Transverse colon (tissue), 4 donors: ENCODE measurements around the gene OTOF. TPM values are rescaled to one million over a fixed set of nuclear protein-coding genes. Genes with fewer than 3 reads are reported as not detected.

Experiments used
- DNase-seq: peaks from one replicate; pipeline ENCODE4 v3.0.0-alpha.2; 2019
- H3K27ac ChIP-seq, 4 donors: fragments of 200-600 bp; sonication (generic); 2 replicates each; pipeline ENCODE4 v1.5.1; 2016 to 2018; ENCODE audit warnings: inconsistent platforms in 4 of 4
- H3K27me3 ChIP-seq: fragments of 200-600 bp; sonication (generic); 2 replicates; pipeline ENCODE4 v1.5.1; 2017; ENCODE audit warnings: inconsistent platforms
- H3K36me3 ChIP-seq, 4 donors: fragments of 200-600 bp; sonication (generic); 2 replicates each; pipeline ENCODE4 v1.5.1; 2017 to 2019; ENCODE audit warnings: inconsistent platforms in 4 of 4
- H3K4me1 ChIP-seq, 4 donors: fragments of 200-600 bp; sonication (generic); 2 replicates each; pipeline ENCODE4 v1.5.1; 2017 to 2020; ENCODE audit warnings: inconsistent platforms in 4 of 4
- H3K4me3 ChIP-seq, 4 donors: fragments of 200-600 bp; sonication (generic); 1 replicate in 1 of 4; 2 replicates in 3 of 4; pipeline versions ENCODE4 v1.5.1 to v1.6.1; 2017 to 2019; ENCODE audit warnings: inconsistent platforms in 4 of 4
- H3K9me3 ChIP-seq, 2 donors: fragments of 200-600 bp; sonication (generic); 2 replicates each; pipeline ENCODE4 v1.5.1; 2017 to 2019; ENCODE audit warnings: inconsistent platforms in 2 of 2
- EP300 ChIP-seq: sonication (generic); formaldehyde crosslinking; IDR thresholded peaks from one replicate; pipeline ENCODE4 v1.6.1; 2017; ENCODE audit warnings: antibody characterized with exemption, low read depth
- POLR2A ChIP-seq: fragments of 450-650 bp; IDR thresholded peaks from one replicate; pipeline ENCODE4 v1.6.1; 2016; ENCODE audit warnings: antibody characterized with exemption, mild to moderate bottlenecking, moderate library complexity
- POLR2AphosphoS5 ChIP-seq, 3 donors: sonication (generic); formaldehyde crosslinking; IDR thresholded peaks; one replicate each; pipeline ENCODE4 v1.6.1; 2016; ENCODE audit warnings: antibody characterized with exemption in 3 of 3
- WGBS, 2 donors: methylation state at CpG; one replicate each; pipeline ENCODE4 v1.1.5; 2018; ENCODE audit warnings: low coverage in 1 of 2; 5-methylcytosine and 5-hydroxymethylcytosine counted together
- in situ Hi-C, 4 donors: fragments of 200-750 bp; cut with MboI; loops; one replicate each; pipeline versions ENCODE4 v1.15.0 to v1.15.1; 2017; ENCODE audit warnings: low sequenced_read_pairs in 3 of 4, low pct_ligation_motif_present in 1 of 4, low pct_unique_long_range_greater_than_20kb in 1 of 4
- intact Hi-C: fragments of 100-400 bp; cut with DNase I; formaldehyde crosslinking; loops from one replicate; pipeline ENCODE4 v1.15.1; 2023; ENCODE audit warnings: low total_unique reads
- total RNA-seq, 4 donors: library from RNA; depleted of rRNA; stranded (reverse); fragments of >200 nt; gene quantifications; one replicate each; pipeline ENCODE4 v1.1.0, GENCODE V29; 2016
- TF ChIP-seq, protein P1 (sequence below), 5 experiments: fragments of 200-600 bp in 3 of 5; fragments of 450-650 bp in 2 of 5; sonication (generic) in 3 of 5; IDR thresholded peaks; 1 replicate in 2 of 5; 2 replicates in 3 of 5; pipeline ENCODE4 v1.5.1; 2016 to 2017; ENCODE audit warnings: antibody characterized with exemption in 5 of 5, inconsistent platforms in 3 of 5, mild to moderate bottlenecking in 2 of 5, moderate library complexity in 1 of 5

The OTOF gene
- total RNA-seq, 4 donors from 2014 or later, result 0.37 TPM; not detected in 3

DNA sequence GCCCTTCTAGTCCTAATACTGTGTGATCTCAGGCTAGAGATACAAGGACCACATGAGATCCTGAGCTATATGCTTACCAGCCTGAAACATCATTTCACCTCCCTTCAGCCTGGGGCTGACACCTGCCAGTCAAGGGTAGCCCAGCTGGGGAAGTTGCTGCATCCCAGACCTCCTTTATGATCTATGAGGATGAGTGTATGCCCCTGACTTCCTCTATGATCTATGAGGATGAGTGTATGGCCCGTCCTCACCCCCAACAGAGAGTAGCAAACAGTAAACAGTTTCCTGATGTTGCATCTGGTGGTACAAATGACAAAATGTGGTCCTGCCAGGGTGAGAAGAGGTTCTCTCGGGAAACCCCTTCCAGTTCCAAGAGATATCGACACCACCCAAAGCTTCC is 8.9 kb upstream of the OTOF start:
- in situ Hi-C loops, result no loop called here
- intact Hi-C loops, result no loop called here
- H3K4me1 ChIP-seq, result peaks cover 0 to 2% (median 0%) of the 10 kb centered on the region in 4 donors
- no peaks in the 10 kb centered on the region for H3K36me3 ChIP-seq
- H3K27me3 ChIP-seq, result no peaks in the 10 kb centered on the region
- TF ChIP-seq POLR2AphosphoS5 (IDR thresholded peaks at IDR 0.05), result no peak
- TF ChIP-seq POLR2A, result no peak
- no peak for TF ChIP-seq EP300
- TF ChIP-seq, protein P1, sequence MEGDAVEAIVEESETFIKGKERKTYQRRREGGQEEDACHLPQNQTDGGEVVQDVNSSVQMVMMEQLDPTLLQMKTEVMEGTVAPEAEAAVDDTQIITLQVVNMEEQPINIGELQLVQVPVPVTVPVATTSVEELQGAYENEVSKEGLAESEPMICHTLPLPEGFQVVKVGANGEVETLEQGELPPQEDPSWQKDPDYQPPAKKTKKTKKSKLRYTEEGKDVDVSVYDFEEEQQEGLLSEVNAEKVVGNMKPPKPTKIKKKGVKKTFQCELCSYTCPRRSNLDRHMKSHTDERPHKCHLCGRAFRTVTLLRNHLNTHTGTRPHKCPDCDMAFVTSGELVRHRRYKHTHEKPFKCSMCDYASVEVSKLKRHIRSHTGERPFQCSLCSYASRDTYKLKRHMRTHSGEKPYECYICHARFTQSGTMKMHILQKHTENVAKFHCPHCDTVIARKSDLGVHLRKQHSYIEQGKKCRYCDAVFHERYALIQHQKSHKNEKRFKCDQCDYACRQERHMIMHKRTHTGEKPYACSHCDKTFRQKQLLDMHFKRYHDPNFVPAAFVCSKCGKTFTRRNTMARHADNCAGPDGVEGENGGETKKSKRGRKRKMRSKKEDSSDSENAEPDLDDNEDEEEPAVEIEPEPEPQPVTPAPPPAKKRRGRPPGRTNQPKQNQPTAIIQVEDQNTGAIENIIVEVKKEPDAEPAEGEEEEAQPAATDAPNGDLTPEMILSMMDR (IDR thresholded peaks at IDR 0.05), result no peak
- no peak overlapping the region for H3K4me3 ChIP-seq
- no peak overlapping the region for H3K27ac ChIP-seq
- H3K9me3 ChIP-seq, result no peaks in the 10 kb centered on the region
- 90% methylated on average over 3 of the region's 3 CpGs; no CpG with 5 or more reads in 1 of the 2 donors for WGBS, 2 donors
- DNase-seq, result no peak

GRCh38 chr2:26485725-26486418 is 7.9 kb upstream of the OTOF start:
- Histone ChIP-seq H3K27ac (no peak overlapping the region), H3K36me3 (no peaks in the 10 kb centered on the region), H3K9me3 (no peaks in the 10 kb centered on the region), H3K27me3 (no peaks in the 10 kb centered on the region), H3K4me1 (no peaks in the 10 kb centered on the region), H3K4me3 (no peak overlapping the region)
- 77 to 95% methylated on average over 6 to 8 of the region's 8 CpGs for WGBS, 2 donors
- TF ChIP-seq POLR2AphosphoS5 (IDR thresholded peaks at IDR 0.05), result no peak
- no peak for TF ChIP-seq EP300
- no peak for TF ChIP-seq POLR2A
- TF ChIP-seq, protein P1 (IDR thresholded peaks at IDR 0.05), result no peak
- no peak for DNase-seq
- in situ Hi-C loops (no loop called here), intact Hi-C loops (no loop called here)

DNA sequence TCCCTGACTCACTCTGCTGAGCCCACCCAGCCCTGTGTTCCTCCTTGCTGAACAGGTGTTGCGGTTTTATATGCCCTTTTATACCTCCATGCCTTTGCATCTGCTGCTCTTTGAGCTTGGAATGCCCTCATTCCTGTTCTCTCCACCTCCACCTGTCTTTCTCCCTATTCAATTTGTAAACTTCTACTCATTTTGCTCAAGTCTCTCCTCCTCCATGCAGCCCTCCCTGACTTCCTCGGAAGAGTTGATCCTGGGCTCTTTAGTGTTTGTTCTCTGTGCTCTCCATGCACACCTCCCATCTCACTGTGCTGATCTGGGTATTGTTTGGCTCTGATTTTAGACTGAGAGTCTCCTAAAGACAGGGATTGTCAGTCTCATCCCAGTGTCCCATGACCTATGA is 7.2 kb upstream of the OTOF start:
- intact Hi-C loops (no loop called here), in situ Hi-C loops (no loop called here)

GRCh38 chr2:26484579-26484978 is 6.7 kb upstream of the OTOF start:
- Histone ChIP-seq H3K27ac (no peak overlapping the region), H3K36me3 (no peaks in the 10 kb centered on the region), H3K4me3 (no peak overlapping the region), H3K27me3 (no peaks in the 10 kb centered on the region), H3K9me3 (no peaks in the 10 kb centered on the region), H3K4me1 (no peaks in the 10 kb centered on the region)
- no peak for DNase-seq
- in situ Hi-C loops (no loop called here), intact Hi-C loops (no loop called here)
- 89% methylated on average over 4 of the region's 4 CpGs; no CpG with 5 or more reads in 1 of the 2 donors for WGBS, 2 donors
- TF ChIP-seq, protein P1 (IDR thresholded peaks at IDR 0.05), result no peak
- no peak for TF ChIP-seq POLR2AphosphoS5 (IDR thresholded peaks at IDR 0.05)
- TF ChIP-seq EP300, result no peak
- TF ChIP-seq POLR2A, result no peak

More for the DNA sequence above, 7.2 kb upstream of the OTOF start:
- Histone ChIP-seq H3K9me3 (no peaks in the 10 kb centered on the region), H3K27ac (no peak overlapping the region), H3K4me3 (no peak overlapping the region), H3K27me3 (no peaks in the 10 kb centered on the region), H3K4me1 (no peaks in the 10 kb centered on the region), H3K36me3 (no peaks in the 10 kb centered on the region)
- TF ChIP-seq, protein P1 (IDR thresholded peaks at IDR 0.05), result no peak
- TF ChIP-seq POLR2A (no peak), EP300 (no peak), POLR2AphosphoS5 (IDR thresholded peaks at IDR 0.05) (no peak)
- DNase-seq, result no peak
- WGBS, 2 donors, result 60 to 85% methylated on average over 1 to 2 of the region's 2 CpGs
